HepG2 (cell line): Measurements from ENCODE around the gene HLA-B. TPM values are rescaled to one million over a fixed set of nuclear protein-coding genes. Genes with fewer than 3 reads are reported as not detected.

Source experiments
- CBFB ChIP-seq: sonication (generic); formaldehyde crosslinking; IDR thresholded peaks from 2 replicates; pipeline ENCODE4 v1.4.0; 2020; ENCODE audit warnings: missing genetic modification reagents
- EZH2 ChIP-seq: conservative IDR thresholded peaks from 2 replicates; pipeline ENCODE4 v1.6.1; 2012; ENCODE audit warnings: mild to moderate bottlenecking, low read depth, low read length, moderate library complexity
- GATAD1 ChIP-seq: IDR thresholded peaks from 2 replicates; pipeline ENCODE4 v1.6.1; 2016; ENCODE audit warnings: missing genetic modification reagents, missing compliant biosample characterization
- KLF11 ChIP-seq: IDR thresholded peaks from 2 replicates; pipeline ENCODE4 v1.6.1; 2016; ENCODE audit warnings: missing compliant biosample characterization
- MED13 ChIP-seq: sonication (generic); formaldehyde crosslinking; IDR thresholded peaks from 2 replicates; pipeline ENCODE4 v1.5.0; 2020; ENCODE audit warnings: missing genetic modification reagents
- MEF2D ChIP-seq: sonication (generic); formaldehyde crosslinking; IDR thresholded peaks from 2 replicates; pipeline ENCODE4 v1.5.1; 2020; ENCODE audit warnings: mild to moderate bottlenecking, missing genetic modification reagents
- MNT ChIP-seq: fragments of 450-650 bp; IDR thresholded peaks from 2 replicates; pipeline ENCODE4 v1.6.1; 2016
- MTERF4 ChIP-seq: sonication (generic); formaldehyde crosslinking; IDR thresholded peaks from 2 replicates; pipeline ENCODE4 v1.8.0; 2023; ENCODE audit warnings: mild to moderate bottlenecking, missing genetic modification reagents
- MYC ChIP-seq: sonication (generic); formaldehyde crosslinking; IDR thresholded peaks from 2 replicates; pipeline ENCODE4 v1.9.0; 2021; ENCODE audit warnings: missing genetic modification reagents, borderline replicate concordance
- NCOA1 ChIP-seq: sonication (generic); formaldehyde crosslinking; IDR thresholded peaks from 2 replicates; pipeline ENCODE4 v1.9.0; 2021; ENCODE audit warnings: missing genetic modification reagents
- NONO ChIP-seq, 2 experiments: fragments of 450-650 bp in 1 of 2; sonication (generic) in 1 of 2; formaldehyde crosslinking in 1 of 2; IDR thresholded peaks in 1 of 2; conservative IDR thresholded peaks in 1 of 2; 2 replicates each; pipeline versions ENCODE4 v1.6.1 to v1.8.0; 2017 to 2022; ENCODE audit warnings: mild to moderate bottlenecking in 1 of 2, missing genetic modification reagents in 1 of 2, moderate library complexity in 1 of 2
- SAP130 ChIP-seq: IDR thresholded peaks from 2 replicates; pipeline ENCODE4 v1.6.1; 2016; ENCODE audit warnings: low read depth
- SMAD3 ChIP-seq: sonication (generic); formaldehyde crosslinking; IDR thresholded peaks from 2 replicates; pipeline ENCODE4 v1.4.0; 2020; ENCODE audit warnings: missing genetic modification reagents
- SNAI1 ChIP-seq: sonication (generic); formaldehyde crosslinking; IDR thresholded peaks from 2 replicates; pipeline ENCODE4 v1.5.0; 2020; ENCODE audit warnings: mild to moderate bottlenecking, missing genetic modification reagents, borderline replicate concordance
- UBTF ChIP-seq: sonication (generic); formaldehyde crosslinking; IDR thresholded peaks from 2 replicates; pipeline ENCODE4 v1.4.0; 2020; ENCODE audit warnings: mild to moderate bottlenecking, missing genetic modification reagents
- ZFP36 ChIP-seq: fragments of 150-350 bp; IDR thresholded peaks from 2 replicates; pipeline ENCODE4 v1.6.1; 2018; ENCODE audit warnings: borderline replicate concordance, low read length, low read depth; ENCODE audit not compliant: partially characterized antibody
- ZFP91 ChIP-seq: sonication (generic); formaldehyde crosslinking; IDR thresholded peaks from 2 replicates; pipeline ENCODE4 v1.9.0; 2022; ENCODE audit warnings: missing genetic modification reagents, mild to moderate bottlenecking, borderline replicate concordance
- ZFY ChIP-seq: sonication (generic); formaldehyde crosslinking; IDR thresholded peaks from 2 replicates; pipeline ENCODE4 v1.4.0; 2020; ENCODE audit warnings: missing genetic modification reagents
- ZNF317 ChIP-seq: sonication (generic); formaldehyde crosslinking; IDR thresholded peaks from 2 replicates; pipeline ENCODE4 v1.5.0; 2020; ENCODE audit warnings: mild to moderate bottlenecking, missing genetic modification reagents
- ZNF331 ChIP-seq: sonication (generic); formaldehyde crosslinking; IDR thresholded peaks from 2 replicates; pipeline ENCODE4 v1.4.0; 2020; ENCODE audit warnings: missing genetic modification reagents
- ZNF333 ChIP-seq: sonication (generic); formaldehyde crosslinking; IDR thresholded peaks from 2 replicates; pipeline ENCODE4 v1.4.0; 2020; ENCODE audit warnings: mild to moderate bottlenecking, missing genetic modification reagents, borderline replicate concordance
- ZNF543 ChIP-seq: sonication (generic); formaldehyde crosslinking; IDR thresholded peaks from 2 replicates; pipeline ENCODE4 v1.4.0; 2020; ENCODE audit warnings: mild to moderate bottlenecking, missing genetic modification reagents
- polyA plus RNA-seq, 8 experiments: library from polyadenylated mRNA; depleted of rRNA in 3 of 8; stranded (reverse) in 7 of 8; unstranded in 1 of 8; fragments of >200 nt; fragmentation: Illumina TruSeq in 4 of 8; extraction: Trizol in 4 of 8; gene quantifications; 2 replicates each; pipeline versions ENCODE4 v1.2.1 to v1.2.3, GENCODE V29; 2011 to 2016; ENCODE audit warnings: low read depth in 4 of 8, missing spikeins in 1 of 8, mixed read lengths in 1 of 8; ENCODE audit not compliant: insufficient read depth in 1 of 8
- total RNA-seq, 5 experiments: library from RNA; depleted of rRNA; stranded (reverse); fragments of >200 nt; fragmentation: Illumina TruSeq; extraction: Trizol; gene quantifications; 2 replicates each; pipeline ENCODE4 v1.2.3, GENCODE V29; 2016; ENCODE audit warnings: low read depth in 1 of 5

The HLA-B gene
- total and polyA plus RNA-seq, 2 of the 13 experiments (the other 11 are each of a cell fraction or from before 2014, with no cell fraction given), result 35.3 to 88.9 TPM

GRCh38 chr6:31366693-31367470, 9.9 kb upstream of the HLA-B start (continued):
- TF ChIP-seq UBTF (CRISPR knock-in tag) (peak; percentile 59; the same call in 1 of the 2 replicates), ZFP36 (peak; percentile 52), ZFY (CRISPR knock-in tag) (no peak), ZNF331 (CRISPR knock-in tag) (peak; percentile 82), MYC (CRISPR knock-in tag) (peak; percentile 53; the same call in 1 of the 2 replicates), ZNF317 (CRISPR knock-in tag) (no peak), MEF2D (CRISPR knock-in tag) (peak; percentile 35; the same call in 1 of the 2 replicates), EZH2 (no peak), KLF11 (CRISPR knock-in tag) (peak; percentile 39; the same call in 1 of the 2 replicates), NONO (IDR thresholded peaks at IDR 0.05) (no peak), NONO (CRISPR knock-in tag; conservative IDR thresholded peaks at IDR 0.05) (peak; percentile 65), CBFB (0 out of 2 replicates have a peak, but pooled peaks have one; percentile 28), SAP130 (CRISPR knock-in tag) (peak; percentile 60), ZNF333 (CRISPR knock-in tag) (no peak), SMAD3 (peak; percentile 81; the same call in 1 of the 2 replicates), MED13 (CRISPR knock-in tag) (no peak), MTERF4 (CRISPR knock-in tag) (0 out of 2 replicates have a peak, but pooled peaks have one; percentile 69), GATAD1 (CRISPR knock-in tag) (peak; percentile 65; the same call in 1 of the 2 replicates), SNAI1 (CRISPR knock-in tag) (no peak), ZFP91 (CRISPR knock-in tag) (peak; percentile 51), ZNF543 (CRISPR knock-in tag) (no peak), MNT (no peak), NCOA1 (CRISPR knock-in tag) (no peak)
